ENCODE measurements around the gene ADPRHL1. TPM values are rescaled to one million over a fixed set of nuclear protein-coding genes. Genes with fewer than 3 reads are reported as not detected.

The ADPRHL1 gene
- total and polyA plus RNA-seq, 4 donors: 0.28 to 0.67 (median 0.55) TPM

- H3K27ac ChIP-seq (ENCODE audit: low read depth in 1 of 2, low read length in 2 of 2): no peak overlapping the region
Measured at GRCh38 chr13:113407103-113407530, 46.2 kb downstream of the ADPRHL1 start.

GRCh38 chr13:113406321-113407102 is 46.8 kb downstream of the ADPRHL1 start:
- H3K9me3 ChIP-seq (ENCODE audit: control insufficient read depth in 4 of 4, low read length in 3 of 4): no peaks in the 10 kb centered on the region
- 85% methylated on average over 28 of the region's 28 CpGs for WGBS
- H3K9ac ChIP-seq (ENCODE audit: low read depth in 1 of 2, low read length in 2 of 2): no peak overlapping the region
- H3K4me1 ChIP-seq (ENCODE audit: control insufficient read depth in 4 of 4, insufficient read depth in 4 of 4, low read length in 3 of 4): no peaks in the 10 kb centered on the region
- no peak overlapping the region for H3K4me3 ChIP-seq (ENCODE audit: low read depth in 1 of 3, low read length in 3 of 3)
- H3K27me3 ChIP-seq (ENCODE audit: control insufficient read depth in 4 of 4, insufficient read depth in 4 of 4, low read length in 3 of 4): no peaks in the 10 kb centered on the region
- H3K36me3 ChIP-seq (ENCODE audit: control insufficient read depth in 4 of 4, insufficient read depth in 3 of 4, low read depth in 1 of 4, low read length in 3 of 4): no peaks in the 10 kb centered on the region
- no peak for DNase-seq (ENCODE audit: low spot score)
- H3K27ac ChIP-seq (ENCODE audit: low read depth in 1 of 2, low read length in 2 of 2): no peak overlapping the region
- no peak for TF ChIP-seq HNF4A (conservative IDR thresholded peaks at IDR 0.05)
- TF ChIP-seq, protein P1, sequence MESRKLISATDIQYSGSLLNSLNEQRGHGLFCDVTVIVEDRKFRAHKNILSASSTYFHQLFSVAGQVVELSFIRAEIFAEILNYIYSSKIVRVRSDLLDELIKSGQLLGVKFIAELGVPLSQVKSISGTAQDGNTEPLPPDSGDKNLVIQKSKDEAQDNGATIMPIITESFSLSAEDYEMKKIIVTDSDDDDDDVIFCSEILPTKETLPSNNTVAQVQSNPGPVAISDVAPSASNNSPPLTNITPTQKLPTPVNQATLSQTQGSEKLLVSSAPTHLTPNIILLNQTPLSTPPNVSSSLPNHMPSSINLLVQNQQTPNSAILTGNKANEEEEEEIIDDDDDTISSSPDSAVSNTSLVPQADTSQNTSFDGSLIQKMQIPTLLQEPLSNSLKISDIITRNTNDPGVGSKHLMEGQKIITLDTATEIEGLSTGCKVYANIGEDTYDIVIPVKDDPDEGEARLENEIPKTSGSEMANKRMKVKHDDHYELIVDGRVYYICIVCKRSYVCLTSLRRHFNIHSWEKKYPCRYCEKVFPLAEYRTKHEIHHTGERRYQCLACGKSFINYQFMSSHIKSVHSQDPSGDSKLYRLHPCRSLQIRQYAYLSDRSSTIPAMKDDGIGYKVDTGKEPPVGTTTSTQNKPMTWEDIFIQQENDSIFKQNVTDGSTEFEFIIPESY (IDR thresholded peaks at IDR 0.05): no peak
- TF ChIP-seq HNF4G (IDR thresholded peaks at IDR 0.05): no peak
- no peak for TF ChIP-seq YY1 (IDR thresholded peaks at IDR 0.05)
- no peak for TF ChIP-seq GABPA (IDR thresholded peaks at IDR 0.05 in 1 of 2, conservative IDR thresholded peaks at IDR 0.05 in 1 of 2)
- no peak for TF ChIP-seq ATF3 (IDR thresholded peaks at IDR 0.05)
- TF ChIP-seq NR2F2 (IDR thresholded peaks at IDR 0.05): no peak
- no peak for TF ChIP-seq FOXA1 (IDR thresholded peaks at IDR 0.05)
- TF ChIP-seq, protein P2, sequence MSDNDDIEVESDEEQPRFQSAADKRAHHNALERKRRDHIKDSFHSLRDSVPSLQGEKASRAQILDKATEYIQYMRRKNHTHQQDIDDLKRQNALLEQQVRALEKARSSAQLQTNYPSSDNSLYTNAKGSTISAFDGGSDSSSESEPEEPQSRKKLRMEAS (IDR thresholded peaks at IDR 0.05): no peak
- no peak for TF ChIP-seq TAF1 (conservative IDR thresholded peaks at IDR 0.05)
- TF ChIP-seq EGR1 (IDR thresholded peaks at IDR 0.05; ENCODE audit: low read depth in 2 of 2): no peak
- no peak for TF ChIP-seq RXRA (IDR thresholded peaks at IDR 0.05)
- TF ChIP-seq FOXA2 (IDR thresholded peaks at IDR 0.05): no peak

More at GRCh38 chr13:113407103-113407530, 46.2 kb downstream of the ADPRHL1 start:
- Histone ChIP-seq H3K36me3 (ENCODE audit: control insufficient read depth in 4 of 4, insufficient read depth in 3 of 4, low read depth in 1 of 4, low read length in 3 of 4) (no peaks in the 10 kb centered on the region), H3K4me1 (ENCODE audit: control insufficient read depth in 4 of 4, insufficient read depth in 4 of 4, low read length in 3 of 4) (no peaks in the 10 kb centered on the region), H3K4me3 (ENCODE audit: low read depth in 1 of 3, low read length in 3 of 3) (no peak overlapping the region), H3K27me3 (ENCODE audit: control insufficient read depth in 4 of 4, insufficient read depth in 4 of 4, low read length in 3 of 4) (no peaks in the 10 kb centered on the region), H3K9ac (ENCODE audit: low read depth in 1 of 2, low read length in 2 of 2) (no peak overlapping the region), H3K9me3 (ENCODE audit: control insufficient read depth in 4 of 4, low read length in 3 of 4) (no peaks in the 10 kb centered on the region)
- 86% methylated on average over 21 of the region's 21 CpGs for WGBS
- no peak for TF ChIP-seq RXRA (IDR thresholded peaks at IDR 0.05)
- TF ChIP-seq SP1 (IDR thresholded peaks at IDR 0.05): no peak
- TF ChIP-seq ATF3 (IDR thresholded peaks at IDR 0.05): no peak
- TF ChIP-seq, protein P2 (IDR thresholded peaks at IDR 0.05): no peak
- no peak for TF ChIP-seq TAF1 (conservative IDR thresholded peaks at IDR 0.05)
- TF ChIP-seq YY1 (IDR thresholded peaks at IDR 0.05): no peak
- TF ChIP-seq FOXA1 (IDR thresholded peaks at IDR 0.05): no peak
- no peak for TF ChIP-seq EGR1 (IDR thresholded peaks at IDR 0.05; ENCODE audit: low read depth in 2 of 2)
- TF ChIP-seq, protein P3, sequence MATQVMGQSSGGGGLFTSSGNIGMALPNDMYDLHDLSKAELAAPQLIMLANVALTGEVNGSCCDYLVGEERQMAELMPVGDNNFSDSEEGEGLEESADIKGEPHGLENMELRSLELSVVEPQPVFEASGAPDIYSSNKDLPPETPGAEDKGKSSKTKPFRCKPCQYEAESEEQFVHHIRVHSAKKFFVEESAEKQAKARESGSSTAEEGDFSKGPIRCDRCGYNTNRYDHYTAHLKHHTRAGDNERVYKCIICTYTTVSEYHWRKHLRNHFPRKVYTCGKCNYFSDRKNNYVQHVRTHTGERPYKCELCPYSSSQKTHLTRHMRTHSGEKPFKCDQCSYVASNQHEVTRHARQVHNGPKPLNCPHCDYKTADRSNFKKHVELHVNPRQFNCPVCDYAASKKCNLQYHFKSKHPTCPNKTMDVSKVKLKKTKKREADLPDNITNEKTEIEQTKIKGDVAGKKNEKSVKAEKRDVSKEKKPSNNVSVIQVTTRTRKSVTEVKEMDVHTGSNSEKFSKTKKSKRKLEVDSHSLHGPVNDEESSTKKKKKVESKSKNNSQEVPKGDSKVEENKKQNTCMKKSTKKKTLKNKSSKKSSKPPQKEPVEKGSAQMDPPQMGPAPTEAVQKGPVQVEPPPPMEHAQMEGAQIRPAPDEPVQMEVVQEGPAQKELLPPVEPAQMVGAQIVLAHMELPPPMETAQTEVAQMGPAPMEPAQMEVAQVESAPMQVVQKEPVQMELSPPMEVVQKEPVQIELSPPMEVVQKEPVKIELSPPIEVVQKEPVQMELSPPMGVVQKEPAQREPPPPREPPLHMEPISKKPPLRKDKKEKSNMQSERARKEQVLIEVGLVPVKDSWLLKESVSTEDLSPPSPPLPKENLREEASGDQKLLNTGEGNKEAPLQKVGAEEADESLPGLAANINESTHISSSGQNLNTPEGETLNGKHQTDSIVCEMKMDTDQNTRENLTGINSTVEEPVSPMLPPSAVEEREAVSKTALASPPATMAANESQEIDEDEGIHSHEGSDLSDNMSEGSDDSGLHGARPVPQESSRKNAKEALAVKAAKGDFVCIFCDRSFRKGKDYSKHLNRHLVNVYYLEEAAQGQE (IDR thresholded peaks at IDR 0.05): no peak
- TF ChIP-seq, protein P1 (IDR thresholded peaks at IDR 0.05): no peak
- no peak for TF ChIP-seq GABPA (IDR thresholded peaks at IDR 0.05 in 1 of 2, conservative IDR thresholded peaks at IDR 0.05 in 1 of 2)
- no peak for TF ChIP-seq JUND (IDR thresholded peaks at IDR 0.05)
- TF ChIP-seq HNF4A (conservative IDR thresholded peaks at IDR 0.05): no peak
- TF ChIP-seq NR2F2 (IDR thresholded peaks at IDR 0.05): no peak
- no peak for DNase-seq (ENCODE audit: low spot score)
